ENCODE data around the gene REM2.

REM2 gene

DNA sequence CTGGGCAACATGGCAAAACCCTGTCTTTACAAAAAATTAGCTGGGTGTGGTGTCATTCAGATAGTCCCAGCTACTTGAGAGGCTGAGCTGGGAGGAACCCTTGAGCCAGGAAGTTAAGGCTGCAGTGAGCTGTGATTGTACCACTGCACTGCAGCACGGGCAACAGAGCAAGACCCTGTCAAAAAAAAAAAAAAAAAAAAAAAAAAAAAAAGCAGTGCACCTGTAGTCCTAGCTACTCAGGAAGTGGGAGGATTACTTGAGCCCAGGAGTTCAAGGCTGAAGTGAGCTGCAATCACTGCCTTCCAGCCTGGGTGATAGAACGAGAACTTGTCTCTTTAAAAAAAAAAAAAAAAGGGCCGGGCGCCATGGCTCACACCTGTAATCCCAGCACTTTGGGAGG lies 5.6 kb downstream of the REM2 start:
- H3K27me3 ChIP-seq (ENCODE audit: insufficient read depth, low read length, poor library complexity, severe bottlenecking) = no peaks in the 10 kb centered on the region
- H3K36me3 ChIP-seq (ENCODE audit: insufficient read depth, low read length) = no peaks in the 10 kb centered on the region
- no peak overlapping the region for H3K4me2 ChIP-seq (ENCODE audit: low read depth, low read length, poor library complexity, severe bottlenecking)
- no peak overlapping the region for H3K9ac ChIP-seq (ENCODE audit: low read depth, low read length, poor library complexity, severe bottlenecking)
- H3K4me1 ChIP-seq (ENCODE audit: insufficient read depth, low read length, poor library complexity, severe bottlenecking) = no peaks in the 10 kb centered on the region
- no peaks in the 10 kb centered on the region for H3F3A ChIP-seq (ENCODE audit: low read depth)
- no peaks in the 10 kb centered on the region for H3K79me2 ChIP-seq (ENCODE audit: insufficient read depth, low read length)
- H3K9me3 ChIP-seq (ENCODE audit: insufficient read depth, low read depth, low read length) = no peaks in the 10 kb centered on the region
- H3K4me3 ChIP-seq (ENCODE audit: low read length, poor library complexity, severe bottlenecking) = no peak overlapping the region
- TF ChIP-seq EZH2phosphoT487 (IDR thresholded peaks at IDR 0.05; ENCODE audit: borderline replicate concordance) = no peak
- TF ChIP-seq, protein P1, sequence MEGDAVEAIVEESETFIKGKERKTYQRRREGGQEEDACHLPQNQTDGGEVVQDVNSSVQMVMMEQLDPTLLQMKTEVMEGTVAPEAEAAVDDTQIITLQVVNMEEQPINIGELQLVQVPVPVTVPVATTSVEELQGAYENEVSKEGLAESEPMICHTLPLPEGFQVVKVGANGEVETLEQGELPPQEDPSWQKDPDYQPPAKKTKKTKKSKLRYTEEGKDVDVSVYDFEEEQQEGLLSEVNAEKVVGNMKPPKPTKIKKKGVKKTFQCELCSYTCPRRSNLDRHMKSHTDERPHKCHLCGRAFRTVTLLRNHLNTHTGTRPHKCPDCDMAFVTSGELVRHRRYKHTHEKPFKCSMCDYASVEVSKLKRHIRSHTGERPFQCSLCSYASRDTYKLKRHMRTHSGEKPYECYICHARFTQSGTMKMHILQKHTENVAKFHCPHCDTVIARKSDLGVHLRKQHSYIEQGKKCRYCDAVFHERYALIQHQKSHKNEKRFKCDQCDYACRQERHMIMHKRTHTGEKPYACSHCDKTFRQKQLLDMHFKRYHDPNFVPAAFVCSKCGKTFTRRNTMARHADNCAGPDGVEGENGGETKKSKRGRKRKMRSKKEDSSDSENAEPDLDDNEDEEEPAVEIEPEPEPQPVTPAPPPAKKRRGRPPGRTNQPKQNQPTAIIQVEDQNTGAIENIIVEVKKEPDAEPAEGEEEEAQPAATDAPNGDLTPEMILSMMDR (conservative IDR thresholded peaks at IDR 0.05; ENCODE audit: low read length) = no peak
- H4K20me1 ChIP-seq (ENCODE audit: insufficient read depth, low read length, poor library complexity, severe bottlenecking) = no peaks in the 10 kb centered on the region
- no peaks in the 10 kb centered on the region for H3K9me2 ChIP-seq (replicated peaks; ENCODE audit: low read depth, low read length)
- H2AFZ ChIP-seq (ENCODE audit: low read length) = no peak overlapping the region

DNA sequence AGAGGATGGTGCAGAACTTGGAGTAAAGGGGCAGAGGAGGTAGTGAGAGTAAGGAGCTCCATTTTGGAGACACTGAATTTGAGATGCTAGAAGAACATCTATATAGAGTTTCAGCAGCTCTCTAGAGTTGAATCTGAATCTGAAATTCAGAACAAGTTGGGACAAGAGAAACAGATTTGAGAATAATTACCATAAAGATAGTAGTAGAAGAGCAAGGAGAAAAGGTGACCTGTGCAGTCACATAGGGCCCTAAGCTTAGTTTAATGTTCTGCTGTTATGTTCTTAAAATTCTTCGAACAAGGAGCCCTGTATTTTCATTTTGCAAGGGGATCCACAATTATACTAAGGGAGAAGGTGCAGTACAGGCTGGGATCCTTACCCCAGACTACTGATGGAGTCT lies 7.4 kb downstream of the REM2 start:
- Histone ChIP-seq H3K4me1 (ENCODE audit: insufficient read depth, low read length, poor library complexity, severe bottlenecking) (no peaks in the 10 kb centered on the region), H3K9me3 (ENCODE audit: insufficient read depth, low read depth, low read length) (no peaks in the 10 kb centered on the region), H3F3A (ENCODE audit: low read depth) (no peaks in the 10 kb centered on the region), H3K9ac (ENCODE audit: low read depth, low read length, poor library complexity, severe bottlenecking) (no peak overlapping the region), H3K36me3 (ENCODE audit: insufficient read depth, low read length) (no peaks in the 10 kb centered on the region), H3K4me3 (ENCODE audit: low read length, poor library complexity, severe bottlenecking) (no peak overlapping the region), H3K4me2 (ENCODE audit: low read depth, low read length, poor library complexity, severe bottlenecking) (no peak overlapping the region), H2AFZ (ENCODE audit: low read length) (no peak overlapping the region), H3K9me2 (replicated peaks; ENCODE audit: low read depth, low read length) (no peaks in the 10 kb centered on the region), H3K79me2 (ENCODE audit: insufficient read depth, low read length) (no peaks in the 10 kb centered on the region), H4K20me1 (ENCODE audit: insufficient read depth, low read length, poor library complexity, severe bottlenecking) (no peaks in the 10 kb centered on the region), H3K27me3 (ENCODE audit: insufficient read depth, low read length, poor library complexity, severe bottlenecking) (no peaks in the 10 kb centered on the region)
- TF ChIP-seq, protein P1 (conservative IDR thresholded peaks at IDR 0.05; ENCODE audit: low read length) = no peak
- no peak for TF ChIP-seq EZH2phosphoT487 (IDR thresholded peaks at IDR 0.05; ENCODE audit: borderline replicate concordance)

DNA sequence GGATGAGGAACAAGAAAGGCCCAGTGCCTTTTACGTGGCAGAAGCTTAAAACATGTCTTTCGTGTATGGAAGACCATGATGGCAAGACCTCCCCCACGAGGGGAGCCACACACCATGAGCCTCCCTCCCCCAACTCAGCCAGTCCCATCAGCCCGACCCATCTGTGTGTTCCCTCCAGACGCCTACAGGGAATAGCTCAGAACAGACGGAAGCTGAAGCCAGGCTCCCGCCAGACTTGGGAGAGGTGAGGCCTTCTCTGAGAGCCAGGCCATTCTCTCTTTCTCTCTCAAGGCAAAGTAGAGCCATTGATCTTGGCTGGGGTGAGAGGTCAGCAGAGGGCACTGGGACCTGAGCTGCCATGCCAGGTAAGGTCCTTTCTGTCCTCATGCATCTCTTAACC lies 9.5 kb downstream of the REM2 start:
- no peaks in the 10 kb centered on the region for H3K9me2 ChIP-seq (replicated peaks; ENCODE audit: low read depth, low read length)
- H3K4me1 ChIP-seq (ENCODE audit: insufficient read depth, low read length, poor library complexity, severe bottlenecking) = no peaks in the 10 kb centered on the region
- no peaks in the 10 kb centered on the region for H4K20me1 ChIP-seq (ENCODE audit: insufficient read depth, low read length, poor library complexity, severe bottlenecking)
- no peaks in the 10 kb centered on the region for H3K27me3 ChIP-seq (ENCODE audit: insufficient read depth, low read length, poor library complexity, severe bottlenecking)
- no peak overlapping the region for H3K4me2 ChIP-seq (ENCODE audit: low read depth, low read length, poor library complexity, severe bottlenecking)
- H2AFZ ChIP-seq (ENCODE audit: low read length) = no peak overlapping the region
- H3F3A ChIP-seq (ENCODE audit: low read depth) = no peaks in the 10 kb centered on the region
- TF ChIP-seq EZH2phosphoT487 (IDR thresholded peaks at IDR 0.05; ENCODE audit: borderline replicate concordance) = no peak
- TF ChIP-seq, protein P1 (conservative IDR thresholded peaks at IDR 0.05; ENCODE audit: low read length) = no peak
- no peaks in the 10 kb centered on the region for H3K36me3 ChIP-seq (ENCODE audit: insufficient read depth, low read length)
- no peaks in the 10 kb centered on the region for H3K9me3 ChIP-seq (ENCODE audit: insufficient read depth, low read depth, low read length)
- no peak overlapping the region for H3K4me3 ChIP-seq (ENCODE audit: low read length, poor library complexity, severe bottlenecking)
- no peaks in the 10 kb centered on the region for H3K79me2 ChIP-seq (ENCODE audit: insufficient read depth, low read length)
- no peak overlapping the region for H3K9ac ChIP-seq (ENCODE audit: low read depth, low read length, poor library complexity, severe bottlenecking)

Measured in Loucy (cell line).